ENCODE results near the gene THTPA.
A peak's percentile ranks its signal among the peaks of the same experiment; 100 is the strongest.

The THTPA gene

DNA sequence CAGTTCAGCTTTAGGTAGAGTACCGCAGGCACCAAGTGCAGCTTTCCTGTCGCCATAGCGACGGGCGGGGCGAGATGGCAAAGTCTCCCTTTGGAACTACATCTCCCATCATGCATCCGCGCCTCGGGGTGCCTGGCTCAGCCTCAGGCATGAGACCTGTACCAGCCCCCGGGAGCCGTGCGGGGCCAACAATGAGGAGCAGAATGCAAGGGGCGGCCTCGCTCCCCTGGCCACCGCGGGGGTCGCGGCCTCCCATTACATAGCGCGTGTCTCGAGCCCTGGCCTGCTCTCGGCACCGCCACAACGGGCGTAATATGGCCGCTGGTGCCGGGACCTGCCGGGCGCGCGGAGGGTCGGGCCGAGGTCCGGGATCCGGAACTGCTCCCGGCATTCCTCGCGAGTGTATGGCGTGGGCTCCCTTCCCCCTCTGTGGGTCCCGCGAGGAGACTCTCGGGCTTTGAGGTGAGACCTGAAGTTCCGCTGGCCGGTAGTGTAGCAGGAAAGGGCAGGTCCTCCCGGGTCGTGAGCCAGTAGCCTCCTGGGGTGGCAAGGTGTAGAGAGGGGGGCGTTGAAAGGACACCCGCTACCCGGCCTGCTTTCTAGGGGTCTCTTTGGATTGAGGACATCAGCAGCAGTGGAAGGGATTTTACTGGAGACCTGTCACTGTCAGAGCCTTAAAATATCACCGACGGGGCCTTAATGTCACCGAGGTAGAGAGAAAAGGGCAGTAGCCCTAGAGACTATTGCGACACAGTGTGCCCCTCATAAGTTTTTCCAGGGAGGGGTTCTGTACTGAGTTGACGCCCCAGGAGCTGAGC, at the start of gene THTPA:
Gene THTPA, plus strand, starts transcription at position 390 of the 818 bp plus-strand sequence. CDS start 487 bp downstream, outside the sequence.
- peak; percentile 82 to 93 for DNase-seq (ENCODE audit: low read depth in 1 of 2, low spot score in 1 of 2)

GRCh38 chr14:23512156-23512555, 43.9 kb upstream of the THTPA start:
- DNase-seq (ENCODE audit: low read depth in 1 of 2, low spot score in 1 of 2) = no peak

DNA sequence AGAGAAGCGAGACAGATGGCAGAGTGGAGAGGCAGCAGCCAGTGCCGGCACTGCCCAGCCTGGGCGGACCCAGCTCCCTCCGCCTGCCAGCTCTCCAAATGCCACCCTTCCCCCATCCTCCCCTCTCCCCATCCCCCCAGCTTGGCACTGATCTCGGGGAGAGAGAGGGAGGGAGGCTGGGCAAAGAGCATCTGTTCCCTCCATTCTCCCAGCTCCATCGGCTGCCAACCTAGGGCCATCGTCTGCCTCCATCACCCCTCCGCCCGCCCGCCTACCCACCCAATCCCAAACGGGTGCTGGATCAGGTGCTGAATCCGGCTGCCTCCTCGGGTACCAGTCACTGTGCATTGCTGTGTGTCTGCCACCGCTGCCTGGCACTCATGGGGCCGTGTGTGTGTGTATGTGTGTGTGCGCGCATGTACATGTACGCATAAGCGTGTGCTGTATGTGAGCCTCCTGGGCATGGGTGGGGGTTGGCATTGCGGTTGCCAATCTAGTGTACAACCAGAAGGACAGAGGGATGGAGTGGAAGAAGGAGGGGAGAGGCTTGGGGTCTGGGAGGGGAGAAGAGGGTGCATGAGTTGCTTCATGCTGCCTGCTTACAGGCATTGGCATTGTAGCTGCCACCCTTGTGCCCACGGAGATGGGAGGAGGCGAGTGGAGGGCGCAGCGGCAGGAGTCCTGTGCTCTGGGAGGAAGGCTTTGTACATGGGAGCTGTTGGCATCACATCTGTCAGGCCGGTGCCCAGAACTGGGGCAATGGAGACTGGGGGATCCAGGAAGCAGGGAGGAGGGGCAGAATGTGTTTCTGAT, 42.9 kb upstream of the THTPA start:
- DNase-seq (ENCODE audit: low read depth in 1 of 2, low spot score in 1 of 2) = no peak

GRCh38 chr14:23513818-23514643, 42.0 kb upstream of the THTPA start:
- DNase-seq (ENCODE audit: low read depth in 1 of 2, low spot score in 1 of 2) = no peak

DNA sequence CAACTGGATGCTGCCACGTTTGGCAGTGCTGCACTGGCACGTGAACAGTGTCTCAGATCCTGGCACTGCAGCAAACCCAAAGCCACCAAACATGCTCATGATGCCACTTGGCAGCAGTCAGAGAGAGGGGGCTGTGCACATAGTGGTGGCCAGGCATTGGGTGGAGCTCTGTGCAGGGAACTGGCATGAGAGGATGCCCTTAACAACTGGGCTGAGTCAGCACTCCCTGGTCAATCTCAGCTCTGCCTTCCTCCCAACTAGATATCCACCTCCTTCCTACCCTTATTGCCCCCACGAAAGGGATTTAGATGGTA, 41.5 kb upstream of the THTPA start:
- DNase-seq (ENCODE audit: low read depth in 1 of 2, low spot score in 1 of 2) = no peak

- DNase-seq (ENCODE audit: low read depth in 1 of 2, low spot score in 1 of 2) = no peak
Observed at GRCh38 chr14:23517650-23518326, 38.3 kb upstream of the THTPA start.

DNA sequence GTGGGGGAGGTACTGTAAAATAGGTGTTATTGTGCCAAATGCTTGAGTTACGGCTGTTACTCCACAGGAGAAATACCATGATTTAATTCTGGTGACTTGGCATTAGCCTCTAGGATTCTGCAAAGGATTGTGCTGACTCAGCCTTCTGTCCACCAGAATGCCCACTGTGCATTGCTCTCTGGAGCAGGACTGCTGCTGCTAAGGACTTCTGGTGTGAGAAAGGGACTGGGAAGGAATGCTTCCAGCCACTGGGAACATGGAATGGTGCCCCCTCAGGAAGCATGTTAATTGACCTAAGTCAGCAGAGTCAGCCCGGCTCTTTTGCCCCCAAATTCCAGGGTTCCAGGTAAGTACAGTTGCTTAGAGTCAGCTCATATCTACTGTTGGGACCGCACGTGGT, 37.4 kb upstream of the THTPA start:
- no peak for DNase-seq (ENCODE audit: low read depth in 1 of 2, low spot score in 1 of 2)

GRCh38 chr14:23520899-23521533, 35.1 kb upstream of the THTPA start:
- no peak for DNase-seq (ENCODE audit: low read depth in 1 of 2, low spot score in 1 of 2)

DNA sequence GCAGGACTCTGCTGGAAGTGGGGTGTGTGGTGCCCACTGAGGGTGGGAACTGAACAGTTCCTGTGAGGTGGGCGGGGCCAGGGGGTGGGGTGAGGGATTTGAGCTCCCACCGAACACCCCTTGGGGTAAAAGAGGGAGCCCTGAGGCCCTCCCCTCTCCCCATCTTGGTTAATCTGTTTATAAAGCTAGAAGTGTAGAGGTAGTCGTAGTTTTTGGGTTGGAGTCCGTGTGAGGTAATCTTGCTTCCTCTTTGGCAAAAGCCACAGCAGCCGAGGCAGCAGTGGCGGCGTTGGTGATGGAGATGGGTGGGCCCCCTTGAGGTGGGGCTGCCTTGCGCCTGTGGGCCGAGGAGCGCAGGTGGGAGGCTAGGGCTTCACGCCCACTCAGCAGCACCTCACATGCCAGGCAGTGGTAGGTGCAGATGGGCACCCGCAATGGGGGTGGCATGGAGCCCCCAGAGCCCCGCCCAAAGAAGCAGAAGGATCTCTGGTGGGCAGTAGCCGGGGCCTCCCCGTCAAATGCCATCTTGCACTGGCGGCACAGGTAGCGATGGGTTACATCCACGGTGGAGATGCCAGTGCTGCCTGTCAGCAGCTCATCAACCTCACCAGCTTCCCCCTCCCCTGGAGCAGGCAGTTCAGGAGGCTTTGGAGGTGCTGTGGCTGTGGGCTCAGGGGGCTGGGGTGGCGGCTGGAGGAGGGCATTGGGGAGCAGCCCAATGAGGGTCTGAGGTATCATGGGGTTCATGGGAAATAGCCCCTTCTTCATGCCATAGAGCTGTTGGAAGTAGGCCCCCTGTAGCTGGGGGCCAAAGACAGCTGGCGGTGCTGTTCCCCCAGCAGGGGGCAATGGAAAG, 34.1 kb upstream of the THTPA start:
- no peak for DNase-seq (ENCODE audit: low read depth in 1 of 2, low spot score in 1 of 2)

GRCh38 chr14:23522643-23523198, 33.4 kb upstream of the THTPA start:
- no peak for DNase-seq (ENCODE audit: low read depth in 1 of 2, low spot score in 1 of 2)

- DNase-seq (ENCODE audit: low read depth in 1 of 2, low spot score in 1 of 2) = no peak
Observed at GRCh38 chr14:23523229-23524016, 32.6 kb upstream of the THTPA start.

DNA sequence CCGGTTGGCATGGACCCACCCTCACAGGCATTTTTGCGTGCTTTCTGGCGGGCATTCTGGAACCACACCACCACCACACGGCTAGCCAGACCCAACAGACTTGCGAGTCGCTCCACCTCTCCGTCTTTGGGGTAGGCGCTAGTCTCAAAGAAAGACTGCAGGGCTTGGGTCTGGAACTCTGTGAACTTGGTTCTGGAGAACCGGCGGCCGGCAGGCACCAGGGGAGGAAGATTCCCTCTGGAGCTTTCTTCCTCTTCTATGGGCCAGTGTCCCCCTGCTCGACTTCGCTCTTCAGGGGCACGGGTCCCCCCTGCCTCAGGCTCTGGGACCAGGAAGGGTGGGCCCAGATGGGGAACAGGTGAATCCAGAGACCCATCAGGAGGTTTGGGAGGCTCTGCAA, 31.1 kb upstream of the THTPA start:
- DNase-seq (ENCODE audit: low read depth in 1 of 2, low spot score in 1 of 2) = no peak

- DNase-seq (ENCODE audit: low read depth in 1 of 2, low spot score in 1 of 2) = no peak
Observed at GRCh38 chr14:23525611-23526010, 30.5 kb upstream of the THTPA start.

DNA sequence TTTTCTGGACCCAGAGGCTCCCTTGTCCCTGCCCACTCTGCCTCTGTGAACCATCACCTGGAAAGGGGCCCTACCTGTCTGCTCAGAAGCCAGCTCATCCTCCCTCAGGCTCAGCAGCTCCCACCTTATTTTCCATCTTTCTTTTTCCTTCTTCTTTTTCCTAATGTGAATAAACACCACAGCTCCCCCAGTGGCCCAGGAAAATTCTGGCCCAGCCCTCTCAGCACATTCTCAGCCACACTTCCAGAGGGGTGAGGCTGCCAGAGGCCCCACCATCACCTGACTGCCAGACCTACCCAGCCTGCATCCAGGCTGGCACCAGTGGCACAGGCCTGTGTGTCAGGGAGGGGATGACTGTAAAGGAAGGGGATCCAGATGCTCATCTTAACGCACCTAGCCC, 27.5 kb upstream of the THTPA start:
- DNase-seq (ENCODE audit: low read depth in 1 of 2, low spot score in 1 of 2) = no peak

DNA sequence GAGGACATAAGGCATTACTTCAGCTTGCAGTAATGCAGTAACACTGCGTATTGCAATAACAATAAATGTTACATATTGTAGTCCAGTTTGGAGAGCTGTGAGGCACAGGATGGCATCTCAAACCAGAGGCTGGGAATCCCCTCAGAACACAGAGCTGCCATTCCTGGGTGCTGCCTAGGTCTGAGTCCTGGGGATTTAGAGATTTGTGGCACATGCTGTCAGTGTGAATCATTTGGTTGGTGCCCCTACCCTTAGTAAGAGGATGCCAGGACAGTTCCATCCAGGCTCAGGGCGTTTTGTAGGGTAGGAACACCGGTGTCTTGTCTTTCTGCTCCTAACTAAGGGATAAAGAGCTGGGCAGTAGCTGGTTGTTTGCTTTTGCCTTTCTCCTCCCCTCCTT, 27.1 kb upstream of the THTPA start:
- no peak for DNase-seq (ENCODE audit: low read depth in 1 of 2, low spot score in 1 of 2)

GRCh38 chr14:23530375-23531055, 25.6 kb upstream of the THTPA start:
- DNase-seq (ENCODE audit: low read depth in 1 of 2, low spot score in 1 of 2) = no peak

DNA sequence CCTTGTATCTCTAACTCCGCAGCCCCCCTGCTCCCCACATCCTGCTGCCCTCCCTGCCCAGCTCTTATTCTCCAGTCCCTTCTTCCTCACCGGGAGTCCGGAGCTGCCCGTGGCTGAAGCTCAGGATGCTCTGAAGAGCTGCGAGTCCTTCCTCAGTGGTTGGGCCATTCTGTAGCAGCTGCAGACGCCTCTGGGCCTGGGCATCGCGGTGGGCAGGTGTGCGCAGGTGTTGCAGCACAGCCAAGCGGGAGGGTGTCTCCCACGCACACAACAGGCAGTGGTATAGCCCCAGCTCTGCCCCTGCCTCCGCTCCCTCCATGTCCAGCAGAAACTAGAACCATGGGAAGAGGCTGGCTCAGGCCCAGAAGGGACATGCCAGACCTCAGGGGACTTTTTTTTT, 24.7 kb upstream of the THTPA start:
- DNase-seq (ENCODE audit: low read depth in 1 of 2, low spot score in 1 of 2) = no peak

GRCh38 chr14:23532658-23533057, 23.4 kb upstream of the THTPA start:
- DNase-seq (ENCODE audit: low read depth in 1 of 2, low spot score in 1 of 2) = no peak
